ENCODE measurements around the gene DTX3L.

- TF ChIP-seq CTCF (conservative IDR thresholded peaks at IDR 0.05; ENCODE audit: low read length): no peak
- no peak for TF ChIP-seq EZH2phosphoT487 (IDR thresholded peaks at IDR 0.05; ENCODE audit: borderline replicate concordance)
Measured at GRCh38 chr3:122587572-122587971, 23.4 kb downstream of the DTX3L start.
